Hematopoietic multipotent progenitor cell (in vitro differentiated cells): ENCODE measurements around the gene NBPF14. TPM values are rescaled to one million over a fixed set of nuclear protein-coding genes. Genes with fewer than 3 reads are reported as not detected.

ENCODE experiments used
- small RNA-seq: library from RNA; depleted of rRNA; stranded (forward); fragments of <200 nt; gene quantifications from one replicate; pipeline ENCODE3, GENCODE V24; 2012
- total RNA-seq: library from RNA; depleted of rRNA; stranded (reverse); fragments of >200 nt; gene quantifications from one replicate; pipeline ENCODE4 v1.2.3, GENCODE V29; 2012

NBPF14 gene
- total RNA-seq, 1 donor: 47.4 TPM

Small RNAs within 50 kb of the gene (small RNA-seq; reads per million reads assigned to genes)
- gene RF00003: 76.5 reads per million, percentile 97 among the genes with 10 or more reads in this experiment

Other genes with a start within 250 kb of the NBPF14 start
- under 0.01 TPM for gene PPIAL4G, start 112.7 kb downstream of the NBPF14 start, total RNA-seq
- gene NUDT4B, start 152.8 kb upstream of the NBPF14 start, total RNA-seq: 11.8 TPM
- gene PDE4DIP, start 248.4 kb upstream of the NBPF14 start, total RNA-seq: 17.0 TPM